Stimulated activated CD4-positive, alpha-beta T cell treated with anti-CD3 and anti-CD28 coated beads, Interleukin-1b, Interleukin-23, amount 100 ng/mL, for 48 hours (primary cell): Measurements from ENCODE around the gene ACTN2.

Experiments
- DNase-seq: peaks from one replicate; pipeline ENCODE4 v3.0.0-alpha.2; 2020

ACTN2 gene

DNA sequence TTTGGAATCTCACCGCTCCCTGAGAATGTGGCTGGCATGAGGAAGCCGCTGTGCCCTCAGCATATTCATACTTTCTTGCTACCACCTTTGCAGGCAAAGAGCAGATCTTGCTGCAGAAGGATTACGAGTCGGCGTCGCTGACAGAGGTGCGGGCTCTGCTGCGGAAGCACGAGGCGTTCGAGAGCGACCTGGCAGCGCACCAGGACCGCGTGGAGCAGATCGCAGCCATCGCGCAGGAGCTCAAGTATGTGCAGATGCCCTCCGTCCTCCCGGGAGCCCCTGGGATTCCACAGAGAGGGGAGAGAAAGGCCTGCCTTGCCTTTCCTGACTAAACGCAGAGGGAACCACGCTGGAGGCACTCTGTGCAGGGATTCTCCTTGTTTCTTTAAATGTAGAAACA is 58.2 kb downstream of the ACTN2 start:
- DNase-seq, result no peak

- no peak for DNase-seq
Measured at GRCh38 chr1:236746785-236747184, 60.5 kb downstream of the ACTN2 start.

DNA sequence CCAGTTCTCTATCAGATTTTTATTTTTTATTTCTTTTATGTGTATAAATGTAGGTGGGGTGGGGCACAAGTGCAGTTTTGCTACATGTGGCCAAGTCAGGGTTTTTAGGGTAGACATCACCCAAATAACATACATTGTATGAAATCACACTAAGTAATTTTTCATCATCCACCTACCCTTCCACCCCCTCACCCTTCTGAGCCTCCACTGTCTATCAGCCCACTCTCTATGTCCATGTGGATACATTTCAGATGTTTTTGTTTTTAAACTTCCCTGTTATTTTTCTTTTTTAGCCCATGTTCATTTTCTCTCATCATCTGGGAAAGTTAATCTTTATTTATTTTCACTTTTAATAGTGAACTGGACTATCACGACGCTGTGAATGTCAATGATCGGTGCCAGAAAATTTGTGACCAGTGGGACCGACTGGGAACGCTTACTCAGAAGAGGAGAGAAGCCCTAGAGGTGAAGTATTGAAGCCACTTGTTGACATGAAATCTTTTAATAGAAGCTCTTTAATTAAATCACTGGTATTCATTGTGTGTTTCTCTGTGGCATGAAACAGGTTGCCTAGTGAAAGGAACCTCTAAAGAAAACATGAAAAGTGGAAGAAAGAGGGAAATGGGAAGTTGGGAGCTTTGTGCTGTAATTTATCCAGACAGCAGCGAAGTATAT is 61.1 kb downstream of the ACTN2 start:
- no peak for DNase-seq

DNA sequence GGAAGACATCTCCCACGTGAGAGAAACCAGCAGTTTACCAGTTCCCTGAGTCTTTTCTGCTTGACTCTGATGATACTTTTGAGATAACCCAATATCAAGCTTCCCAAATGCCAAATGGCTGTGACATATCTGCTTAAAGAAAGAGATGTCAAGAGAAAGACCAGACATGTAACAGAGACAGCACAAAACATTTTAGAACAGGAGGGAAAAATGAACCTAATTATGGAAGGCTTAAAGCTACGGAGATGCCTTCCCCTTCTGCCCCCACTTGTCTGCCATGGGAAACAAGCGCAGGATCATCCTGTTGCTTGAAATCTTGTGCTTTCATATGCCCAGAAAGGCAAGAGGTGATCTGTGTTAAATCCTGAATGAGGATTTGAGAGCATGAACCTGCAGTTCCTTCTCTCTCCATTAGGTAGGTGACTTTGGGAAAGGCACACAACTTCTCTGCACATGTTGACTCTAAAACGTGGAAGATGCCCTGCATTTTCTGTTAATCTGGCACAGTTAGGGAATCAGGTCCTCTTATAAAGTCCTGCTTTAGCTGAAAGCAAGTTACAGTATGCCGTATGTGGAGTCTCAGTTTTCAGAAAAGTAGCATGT is 62.1 kb downstream of the ACTN2 start:
- no peak for DNase-seq

GRCh38 chr1:236750928-236751327 is 64.6 kb downstream of the ACTN2 start:
- DNase-seq, result no peak

DNA sequence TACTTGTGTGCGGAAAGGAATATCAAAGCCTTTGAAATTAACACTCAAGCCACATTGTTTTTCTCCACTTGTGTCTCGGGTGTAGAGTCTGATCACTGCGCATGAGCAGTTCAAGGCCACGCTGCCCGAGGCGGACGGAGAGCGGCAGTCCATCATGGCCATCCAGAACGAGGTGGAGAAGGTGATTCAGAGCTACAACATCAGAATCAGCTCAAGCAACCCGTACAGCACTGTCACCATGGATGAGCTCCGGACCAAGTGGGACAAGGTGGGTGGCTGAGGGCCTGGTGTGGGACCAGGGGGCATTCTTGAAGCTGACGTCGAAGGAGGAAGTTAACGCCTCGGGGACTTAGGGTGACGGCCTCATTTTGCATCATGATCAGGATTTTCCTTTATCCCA is 65.1 kb downstream of the ACTN2 start:
- DNase-seq, result no peak

- DNase-seq, result no peak
Measured at GRCh38 chr1:236751935-236752334, 65.6 kb downstream of the ACTN2 start.

DNA sequence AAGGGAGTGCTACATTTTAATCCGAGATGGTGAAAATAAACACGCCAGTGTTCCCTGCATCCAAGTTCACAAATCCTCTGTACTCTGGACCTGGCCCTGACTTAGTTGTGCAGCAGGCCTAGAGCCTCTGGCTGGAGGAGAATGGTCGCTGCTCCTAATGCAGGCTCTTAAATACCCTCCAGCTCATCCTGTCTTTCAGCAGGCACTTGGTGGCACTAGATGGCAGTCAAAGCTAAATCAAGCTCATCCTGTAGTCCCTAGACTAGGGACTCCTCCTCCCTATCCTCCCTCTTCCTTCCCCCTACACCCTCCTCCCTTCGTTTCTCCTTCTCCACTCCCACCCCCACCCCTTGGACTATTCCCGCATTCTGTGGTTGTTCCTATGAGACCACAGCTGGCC is 67.2 kb downstream of the ACTN2 start:
- no peak for DNase-seq

DNA sequence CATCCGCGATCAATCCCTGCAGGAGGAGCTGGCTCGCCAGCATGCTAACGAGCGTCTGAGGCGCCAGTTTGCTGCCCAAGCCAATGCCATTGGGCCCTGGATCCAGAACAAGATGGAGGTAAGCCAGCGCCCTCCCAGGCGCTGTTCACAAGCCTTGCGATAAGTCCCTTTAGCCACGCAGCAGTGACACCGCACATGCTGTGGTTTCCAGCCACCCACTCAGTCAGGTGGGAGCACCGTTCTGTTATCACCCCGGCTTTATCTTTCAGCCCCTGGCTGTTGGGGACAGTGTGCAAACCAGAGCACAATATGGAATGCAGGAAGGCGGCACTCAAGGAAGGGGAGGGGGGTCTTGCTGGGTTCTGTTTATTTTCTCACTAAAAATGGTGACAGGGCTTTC is 67.7 kb downstream of the ACTN2 start:
- no peak for DNase-seq

DNA sequence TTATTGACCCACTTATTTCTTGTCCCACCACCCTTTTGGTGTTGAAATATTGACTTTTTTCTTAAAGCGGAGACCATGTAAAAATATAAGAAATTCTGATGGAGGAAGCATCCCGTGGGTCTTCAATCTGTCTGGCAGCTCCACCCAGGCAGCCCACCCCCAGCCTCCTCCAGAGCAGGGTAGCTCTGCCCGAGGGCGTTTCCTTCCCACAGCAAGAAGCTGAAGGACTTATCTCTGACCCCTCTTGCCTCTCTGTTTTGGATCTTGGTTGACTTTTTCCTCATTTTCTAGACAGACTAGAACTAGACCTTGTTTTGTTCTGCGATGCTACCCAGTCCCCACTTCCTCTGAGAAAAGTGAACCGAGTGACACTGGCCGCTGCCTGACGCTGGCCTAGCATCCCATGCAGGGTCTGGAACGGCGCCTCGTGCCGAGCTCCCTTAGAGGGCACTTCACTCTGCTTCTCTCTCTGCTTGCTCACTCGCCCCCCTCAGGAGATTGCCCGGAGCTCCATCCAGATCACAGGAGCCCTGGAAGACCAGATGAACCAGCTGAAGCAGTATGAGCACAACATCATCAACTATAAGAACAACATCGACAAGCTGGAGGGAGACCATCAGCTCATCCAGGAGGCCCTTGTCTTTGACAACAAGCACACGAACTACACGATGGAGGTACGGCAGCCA is 68.4 kb downstream of the ACTN2 start:
- no peak for DNase-seq

DNA sequence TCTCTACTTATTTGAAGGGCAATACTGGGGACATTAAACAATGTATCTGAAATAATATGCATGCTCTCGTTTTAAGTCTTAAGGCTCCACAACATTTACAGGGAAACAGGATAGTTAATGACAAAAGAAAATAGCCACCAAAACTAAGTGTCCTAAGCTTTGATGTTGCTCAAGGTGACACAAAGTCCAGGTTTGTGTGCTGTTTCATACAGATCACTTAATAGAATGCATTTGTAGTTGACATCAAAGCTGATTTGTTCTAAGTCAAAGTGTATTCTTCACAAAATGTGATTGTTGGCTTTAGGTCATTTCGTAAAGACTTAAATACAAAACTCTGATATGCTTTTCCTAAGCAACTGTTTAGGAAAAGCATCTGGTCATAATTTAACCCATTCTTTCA is 71.3 kb downstream of the ACTN2 start:
- no peak for DNase-seq

GRCh38 chr1:236759252-236759859 is 73.1 kb downstream of the ACTN2 start:
- DNase-seq, result no peak

DNA sequence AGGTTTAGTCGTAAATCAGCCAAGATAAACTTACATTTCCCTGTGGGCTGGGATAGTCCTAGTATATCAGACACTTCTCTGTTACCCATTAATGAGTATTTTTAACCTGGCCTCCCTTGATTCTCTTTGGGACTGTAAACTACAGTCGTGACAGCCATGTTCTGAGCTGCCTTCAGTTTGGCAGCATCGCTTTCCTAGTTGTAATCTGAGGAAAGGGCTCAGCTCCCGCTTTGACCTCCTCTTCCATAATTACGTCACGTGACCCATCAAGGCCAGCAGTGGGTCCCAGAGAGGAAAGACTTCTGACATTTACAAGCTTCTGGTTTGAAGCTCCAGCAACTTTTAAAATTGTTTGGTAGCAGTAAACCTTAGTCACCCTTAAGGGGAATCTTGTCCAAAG is 74.2 kb downstream of the ACTN2 start:
- no peak for DNase-seq

DNA sequence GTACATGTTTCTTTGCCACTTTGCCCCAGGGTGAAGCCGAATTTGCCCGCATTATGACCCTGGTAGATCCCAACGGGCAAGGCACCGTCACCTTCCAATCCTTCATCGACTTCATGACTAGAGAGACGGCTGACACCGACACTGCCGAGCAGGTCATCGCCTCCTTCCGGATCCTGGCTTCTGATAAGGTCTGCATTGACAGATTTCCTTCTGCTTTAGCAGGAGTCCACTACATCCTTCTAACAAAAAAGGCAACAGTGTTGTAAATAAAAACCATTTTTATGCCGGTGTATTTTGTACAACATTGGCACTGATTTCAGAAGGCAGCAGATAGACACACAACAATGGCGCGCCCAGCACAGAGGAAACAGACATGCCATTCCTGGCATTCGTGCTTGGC is 74.7 kb downstream of the ACTN2 start:
- DNase-seq, result no peak

- no peak for DNase-seq
Measured at GRCh38 chr1:236761397-236762132, 75.3 kb downstream of the ACTN2 start.

- DNase-seq, result no peak
Measured at GRCh38 chr1:236762410-236762809, 76.1 kb downstream of the ACTN2 start.

DNA sequence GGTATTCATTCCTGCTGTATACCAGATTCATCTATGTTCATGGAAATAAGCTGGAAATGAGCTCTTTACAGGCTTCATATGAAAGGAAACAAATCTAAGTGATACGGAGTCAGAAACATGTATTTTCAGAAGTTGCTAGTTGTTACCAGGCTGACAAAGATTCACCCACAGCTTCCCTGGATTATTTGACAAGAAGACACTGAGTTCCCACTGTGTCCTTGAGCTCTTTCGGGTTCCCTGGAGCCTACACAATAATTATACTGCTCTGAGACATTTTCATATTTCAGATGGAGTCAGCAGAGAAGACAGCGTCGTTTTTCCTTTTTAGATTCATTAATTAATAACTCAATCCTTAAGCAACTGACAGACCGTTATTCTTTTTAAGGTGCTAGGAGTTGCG is 79.5 kb downstream of the ACTN2 start:
- no peak for DNase-seq

- DNase-seq, result no peak
Measured at GRCh38 chr1:236766506-236766905, 80.2 kb downstream of the ACTN2 start.

- DNase-seq, result no peak
Measured at GRCh38 chr1:236767276-236767675, 81.0 kb downstream of the ACTN2 start.

- DNase-seq, result no peak
Measured at GRCh38 chr1:236768601-236769000, 82.3 kb downstream of the ACTN2 start.

- no peak for DNase-seq
Measured at GRCh38 chr1:236773919-236774318, 87.6 kb downstream of the ACTN2 start.

DNA sequence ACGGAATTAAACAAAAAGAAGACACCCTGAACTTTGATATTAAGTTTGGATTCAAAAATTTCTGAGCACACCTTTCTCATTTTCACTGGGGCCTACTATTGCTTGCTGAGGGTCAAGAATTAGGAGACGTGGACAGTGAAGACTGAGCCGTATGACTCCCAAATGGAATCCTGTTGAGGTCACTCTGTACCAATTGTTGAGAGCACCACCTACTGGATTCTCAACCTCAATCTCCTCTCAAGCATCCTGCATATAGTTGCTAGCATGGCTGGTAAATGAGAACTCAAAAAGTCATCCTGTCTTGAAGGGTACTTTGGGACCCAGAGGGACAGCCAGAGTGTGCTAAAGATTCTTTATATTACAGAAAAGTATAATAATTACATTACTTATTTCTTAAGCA is 88.6 kb downstream of the ACTN2 start:
- no peak for DNase-seq

DNA sequence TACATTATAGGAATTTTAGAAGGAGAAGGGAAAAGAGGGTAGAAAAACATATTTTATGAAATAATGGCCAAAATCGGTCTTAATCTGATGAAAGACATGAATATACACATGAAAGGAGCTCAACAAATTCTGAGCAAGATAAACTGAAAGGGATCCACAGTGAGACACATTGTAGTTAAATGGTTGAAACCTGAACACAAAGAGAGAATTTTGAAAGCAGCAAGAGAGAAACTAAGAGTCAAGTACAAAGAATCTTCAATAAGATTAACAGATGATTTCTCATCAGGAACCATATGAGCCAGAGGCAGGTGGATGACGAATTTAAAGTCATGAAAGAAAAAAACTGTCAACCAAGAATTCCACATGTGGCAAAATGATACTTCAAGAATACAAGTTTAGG is 93.0 kb downstream of the ACTN2 start:
- DNase-seq, result no peak
